HG03196 (cell line): ENCODE results near the gene RHOH.

ENCODE experiments used
- ATAC-seq: cut with Tn5 transposase; IDR thresholded peaks from one replicate; pipeline ENCODE4 v1.9.1; 2021; ENCODE audit not compliant: unreplicated experiment

The RHOH gene

DNA sequence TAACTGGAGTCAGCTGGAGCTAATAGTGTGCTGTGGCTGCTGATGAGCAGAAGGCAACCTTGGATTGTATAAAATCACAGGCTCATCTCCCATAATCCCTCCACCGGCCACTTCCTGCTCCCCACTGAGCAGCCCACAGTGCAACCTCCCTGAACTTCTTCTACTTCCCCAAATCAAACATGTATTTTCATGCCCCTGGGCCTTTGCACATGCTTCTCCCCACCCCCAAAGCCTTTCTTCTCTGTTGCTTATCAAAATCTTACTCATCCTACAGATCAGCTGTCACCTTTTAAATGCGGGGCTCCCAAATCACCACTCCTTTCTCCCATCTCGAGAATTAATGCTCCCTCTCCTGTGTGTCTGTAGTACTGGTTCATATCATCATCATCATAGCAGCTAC, 35.8 kb downstream of the RHOH start:
- no peak for ATAC-seq

DNA sequence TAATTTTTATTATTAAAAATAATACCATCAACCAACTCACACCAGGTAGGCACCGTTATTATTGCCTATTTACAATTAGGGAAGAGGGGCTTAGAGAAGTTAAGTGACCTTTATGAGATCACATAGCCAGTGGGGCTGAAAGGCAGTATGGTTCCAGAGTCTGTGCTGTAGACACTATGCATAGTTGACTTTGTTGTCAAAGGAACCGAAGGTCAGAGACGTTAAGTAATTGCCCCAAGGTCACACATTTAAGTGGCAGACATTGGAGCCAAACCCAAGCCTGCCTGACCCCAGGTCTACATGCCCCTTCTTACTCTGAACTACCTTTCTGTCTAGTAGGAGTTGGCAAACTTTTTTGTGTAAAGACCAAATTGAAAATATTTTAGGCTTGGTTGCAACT, 36.4 kb downstream of the RHOH start:
- no peak for ATAC-seq

DNA sequence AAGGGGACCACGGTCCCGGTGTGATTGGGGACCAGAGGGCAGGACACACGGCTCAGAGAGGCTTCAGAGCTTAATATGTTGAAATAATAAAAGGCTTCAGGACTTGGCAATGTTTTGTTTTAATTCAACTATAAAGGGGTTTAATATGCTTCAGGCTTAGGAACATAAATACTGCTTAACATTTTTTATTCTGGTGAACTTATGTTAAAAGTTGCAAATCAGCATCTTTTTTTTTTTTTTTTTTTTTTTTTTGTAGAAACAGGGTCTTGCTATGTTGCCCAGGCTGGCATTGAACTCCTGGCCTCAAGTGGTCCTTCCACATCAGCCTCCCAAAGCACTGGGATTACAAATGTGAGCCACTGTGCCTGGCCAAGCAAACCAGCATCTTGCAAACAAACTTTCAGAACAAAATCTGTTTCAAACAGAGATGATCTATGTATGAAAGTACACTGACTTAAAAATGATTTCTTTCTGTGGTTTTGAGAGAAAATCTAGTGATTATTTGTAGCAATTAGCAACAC, 37.7 kb downstream of the RHOH start:
- ATAC-seq, result no peak

DNA sequence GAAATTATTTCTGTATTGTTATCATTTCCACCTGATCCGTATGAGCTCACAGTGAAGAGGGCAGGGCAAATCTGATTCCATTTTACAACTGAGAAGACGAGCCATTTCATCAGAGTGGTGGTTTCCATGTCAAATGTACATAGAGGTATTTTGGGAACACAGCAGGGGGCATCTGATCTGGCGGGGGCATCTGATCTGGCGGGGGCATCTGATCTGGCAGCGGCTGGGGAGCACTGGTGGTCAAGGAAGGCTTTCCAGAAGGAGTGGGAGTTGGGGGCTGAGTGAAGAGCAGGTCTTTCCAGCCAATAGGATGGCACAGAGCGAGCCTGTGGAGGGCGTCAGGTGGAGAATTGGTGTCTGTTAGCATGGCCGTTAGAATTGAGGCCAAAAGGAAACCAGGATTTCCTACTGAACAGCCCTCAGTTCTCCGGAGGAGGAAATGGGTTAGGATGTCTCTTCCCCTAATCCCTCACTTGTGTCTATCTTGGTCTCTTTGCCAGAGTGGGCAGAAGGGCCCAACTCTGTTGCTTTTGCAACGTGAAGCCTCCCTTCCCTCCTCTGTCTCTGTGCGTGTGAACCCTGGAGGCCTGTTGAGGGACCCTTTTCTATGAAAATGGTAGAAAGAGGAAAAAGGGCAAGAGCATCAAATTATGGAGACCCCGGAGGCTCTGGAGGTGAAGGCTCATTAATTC, 41.3 kb downstream of the RHOH start:
- ATAC-seq, result no peak

DNA sequence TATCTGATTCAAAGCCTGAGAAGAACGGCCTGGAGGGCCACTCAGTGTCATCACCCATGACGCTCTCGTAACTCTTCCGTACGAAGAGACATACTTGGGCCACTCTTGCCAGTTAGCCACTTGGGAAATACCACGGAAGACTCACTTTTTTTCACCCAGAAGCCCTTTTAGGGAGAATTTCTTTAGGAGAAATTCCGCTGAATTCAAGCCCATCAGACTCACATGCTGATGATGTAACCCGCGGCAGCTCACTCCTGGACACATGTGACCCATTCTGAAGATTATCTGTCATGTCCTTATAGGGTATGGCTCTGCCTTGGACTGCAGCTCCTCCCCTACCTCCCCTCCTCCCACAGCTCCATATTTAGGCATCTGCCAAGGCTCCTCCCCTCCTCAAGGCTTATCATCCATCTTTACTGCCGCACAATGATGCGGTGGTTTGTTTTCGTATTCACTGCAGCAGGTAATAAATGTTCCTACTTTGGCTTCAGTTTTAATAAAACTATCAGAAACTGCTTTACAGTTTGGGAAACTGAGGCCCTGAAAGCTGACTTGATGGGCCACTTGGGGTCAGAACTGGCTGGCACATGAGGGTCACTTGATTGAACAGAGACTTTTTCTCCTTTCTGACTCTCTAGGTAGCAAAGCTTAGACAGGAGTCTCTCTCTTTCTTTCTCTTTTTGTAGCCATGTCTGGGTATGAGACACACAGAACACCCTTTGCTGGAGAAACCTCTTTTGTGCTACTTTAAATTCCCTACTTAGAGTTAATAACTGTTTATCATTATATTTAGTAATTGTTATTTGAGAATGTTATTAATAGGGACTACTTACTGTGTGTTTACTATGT, 42.1 kb downstream of the RHOH start:
- ATAC-seq, result no peak

DNA sequence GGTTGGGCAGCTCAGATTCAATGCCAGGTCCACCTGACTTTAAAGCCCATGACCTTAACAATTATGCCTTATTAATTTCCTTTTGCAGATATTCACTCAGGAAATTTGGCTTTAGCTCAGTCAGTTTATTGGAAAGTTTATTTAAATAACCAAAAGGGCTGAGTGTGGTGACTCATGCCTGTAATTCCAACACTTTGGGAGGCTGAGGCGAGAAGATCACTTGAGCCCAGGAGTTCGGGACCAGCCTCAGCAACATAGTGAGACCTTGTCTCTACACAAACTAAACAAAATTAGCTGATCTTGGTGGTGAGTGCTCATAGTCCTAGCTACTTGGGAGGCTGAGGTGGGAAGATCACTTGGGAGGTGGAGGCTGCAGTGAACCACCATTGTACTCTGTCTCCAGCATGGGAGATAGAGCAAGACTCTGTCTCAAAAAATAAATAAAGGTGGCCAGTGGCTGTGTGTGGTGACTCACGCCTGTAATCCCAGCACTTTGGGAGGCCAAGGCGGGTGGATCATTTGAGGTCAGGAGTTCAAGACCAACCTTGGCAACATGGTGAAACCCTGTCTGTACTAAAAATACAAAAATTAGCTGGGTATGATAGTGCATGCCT, 43.3 kb downstream of the RHOH start:
- no peak for ATAC-seq

DNA sequence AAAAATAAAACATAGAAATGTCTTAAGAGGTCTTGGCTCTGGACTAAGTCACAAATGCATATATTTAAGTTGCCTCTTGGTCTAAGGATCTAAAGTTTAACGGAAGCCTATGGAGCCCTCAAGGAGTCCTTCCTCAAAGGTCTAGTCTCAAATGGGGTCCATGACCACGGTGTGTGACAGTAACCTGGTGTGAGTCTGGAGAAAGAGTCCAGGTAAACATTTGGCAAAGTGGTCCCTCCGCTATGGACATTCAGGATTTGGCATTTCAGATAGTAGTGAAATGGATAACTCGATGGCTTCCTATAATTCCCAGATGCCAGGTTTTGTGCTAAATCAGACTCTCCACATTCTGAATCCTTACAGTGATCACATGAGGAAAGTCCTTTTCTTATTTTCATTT, 44.2 kb downstream of the RHOH start:
- no peak for ATAC-seq

DNA sequence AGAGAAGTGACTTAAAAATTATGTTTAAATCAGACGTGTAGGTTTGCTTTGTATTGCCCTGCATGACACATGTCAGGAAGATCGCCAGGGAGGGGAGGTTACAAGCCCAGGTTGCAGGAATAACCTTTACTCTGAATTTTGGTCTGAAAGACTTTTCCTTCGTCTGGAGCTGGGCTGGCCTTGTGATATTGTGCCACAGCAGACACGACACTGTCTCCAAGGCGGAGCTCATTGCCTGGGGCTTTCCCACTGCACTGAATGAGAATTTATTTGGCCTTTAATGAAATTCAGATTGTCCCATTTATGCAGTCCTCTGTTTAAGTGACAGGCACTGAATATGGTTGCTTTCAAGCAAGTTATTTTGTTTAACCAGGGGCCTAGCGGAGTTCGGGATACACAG, 45.1 kb downstream of the RHOH start:
- ATAC-seq, result no peak

DNA sequence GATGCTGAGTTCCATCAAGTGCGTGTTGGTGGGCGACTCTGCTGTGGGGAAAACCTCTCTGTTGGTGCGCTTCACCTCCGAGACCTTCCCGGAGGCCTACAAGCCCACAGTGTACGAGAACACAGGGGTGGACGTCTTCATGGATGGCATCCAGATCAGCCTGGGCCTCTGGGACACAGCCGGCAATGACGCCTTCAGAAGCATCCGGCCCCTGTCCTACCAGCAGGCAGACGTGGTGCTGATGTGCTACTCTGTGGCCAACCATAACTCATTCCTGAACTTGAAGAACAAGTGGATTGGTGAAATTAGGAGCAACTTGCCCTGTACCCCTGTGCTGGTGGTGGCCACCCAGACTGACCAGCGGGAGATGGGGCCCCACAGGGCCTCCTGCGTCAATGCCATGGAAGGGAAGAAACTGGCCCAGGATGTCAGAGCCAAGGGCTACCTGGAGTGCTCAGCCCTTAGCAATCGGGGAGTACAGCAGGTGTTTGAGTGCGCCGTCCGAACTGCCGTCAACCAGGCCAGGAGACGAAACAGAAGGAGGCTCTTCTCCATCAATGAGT, 46.6 kb downstream of the RHOH start:
- ATAC-seq, result no peak

DNA sequence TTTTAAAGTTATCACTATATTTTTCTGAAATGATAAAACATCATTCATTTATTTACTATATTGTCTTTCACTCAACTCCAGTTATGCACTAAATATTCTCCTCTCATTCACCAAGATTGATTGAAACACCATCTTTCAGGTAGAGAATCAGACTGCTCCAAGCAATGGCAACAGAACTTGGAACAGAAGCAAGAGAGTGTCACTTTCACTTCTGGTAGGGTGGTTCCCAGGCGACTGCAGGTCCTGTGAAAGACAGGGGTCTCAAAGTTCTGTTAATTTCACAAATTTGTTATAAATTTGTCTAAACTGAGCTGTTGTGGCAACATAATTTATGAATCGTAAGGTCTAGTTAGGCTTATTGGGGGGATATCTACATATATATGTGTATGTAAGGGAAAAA, 47.8 kb downstream of the RHOH start:
- no peak for ATAC-seq

DNA sequence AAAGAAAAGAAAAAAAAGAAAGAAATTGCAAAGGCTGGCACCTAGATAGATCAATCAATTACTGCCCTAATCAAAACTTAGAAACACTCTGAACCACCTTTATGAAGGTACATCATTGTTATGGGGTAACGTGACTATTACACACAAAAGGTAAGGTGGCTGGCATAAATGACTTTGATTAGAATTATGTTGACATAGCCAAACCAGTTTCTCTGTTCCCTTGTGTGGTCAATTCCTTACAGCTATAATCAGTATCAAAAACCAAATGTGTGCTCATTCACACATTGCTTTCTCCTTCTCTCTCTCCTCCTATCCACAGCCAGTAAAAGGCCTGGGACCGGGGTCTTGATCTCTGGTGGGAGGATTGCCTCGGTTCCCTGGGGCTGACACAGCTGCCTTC, 48.7 kb downstream of the RHOH start:
- no peak for ATAC-seq

DNA sequence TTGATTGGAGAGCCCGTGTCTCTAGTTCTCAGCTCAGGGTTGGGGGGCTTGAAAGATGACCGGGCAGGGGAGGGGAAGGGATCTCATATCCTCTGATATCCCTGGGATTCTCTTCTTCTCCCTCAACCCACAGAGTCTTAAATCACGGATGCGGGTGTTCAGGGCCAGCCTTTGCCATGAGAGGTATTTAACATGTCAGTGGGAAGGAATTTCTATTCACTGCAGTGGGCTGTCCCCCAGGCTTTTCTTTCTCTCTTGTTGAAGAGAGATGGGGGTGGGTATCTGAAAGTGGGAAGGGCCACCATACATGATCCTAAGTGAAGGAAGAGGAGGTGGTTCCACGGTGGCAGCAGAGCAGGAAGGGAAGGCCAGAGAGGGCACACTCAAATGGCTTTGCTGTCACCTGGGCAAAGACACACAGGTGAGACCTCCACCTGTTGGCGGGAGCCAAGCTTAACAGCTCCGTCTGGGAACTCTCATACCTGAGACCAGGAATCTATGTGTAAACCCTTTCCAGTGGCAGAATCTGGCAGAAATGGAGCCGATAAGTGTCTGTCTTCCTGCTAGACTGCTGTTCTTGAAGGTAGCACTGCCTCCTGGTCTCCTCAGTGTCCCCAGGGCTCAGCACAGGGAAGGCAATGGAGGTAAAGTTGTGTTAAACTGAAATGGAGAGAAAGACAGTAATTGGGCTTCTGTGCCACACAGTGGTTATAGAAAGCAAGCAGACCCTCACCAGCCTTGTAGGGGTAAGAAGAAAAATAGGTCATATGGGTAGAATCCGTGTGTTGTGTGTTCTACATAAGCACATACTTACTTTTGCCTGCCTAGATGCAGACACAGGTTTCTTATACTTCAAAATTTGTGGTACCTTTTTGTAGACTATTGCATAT, 49.4 kb downstream of the RHOH start:
- no peak for ATAC-seq

DNA sequence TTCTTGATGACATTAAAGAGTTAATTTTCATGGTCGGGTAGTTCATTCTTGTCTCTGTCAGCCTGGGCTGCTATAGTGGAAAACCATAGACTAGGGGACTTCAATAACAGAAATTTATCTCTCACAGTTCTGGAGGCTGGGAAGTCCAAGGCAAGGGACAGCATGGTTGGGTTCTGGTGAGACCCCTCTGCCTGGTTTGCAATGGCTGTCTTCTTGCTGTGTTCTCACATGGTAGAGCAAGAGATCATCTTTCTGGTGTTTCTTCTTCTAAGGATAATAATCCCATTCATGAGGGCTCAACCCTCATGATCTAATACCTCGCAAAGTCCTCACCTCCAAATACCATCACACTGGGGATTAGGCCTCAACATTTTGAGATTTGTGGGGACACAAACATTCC, 50.1 kb downstream of the RHOH start:
- no peak for ATAC-seq

DNA sequence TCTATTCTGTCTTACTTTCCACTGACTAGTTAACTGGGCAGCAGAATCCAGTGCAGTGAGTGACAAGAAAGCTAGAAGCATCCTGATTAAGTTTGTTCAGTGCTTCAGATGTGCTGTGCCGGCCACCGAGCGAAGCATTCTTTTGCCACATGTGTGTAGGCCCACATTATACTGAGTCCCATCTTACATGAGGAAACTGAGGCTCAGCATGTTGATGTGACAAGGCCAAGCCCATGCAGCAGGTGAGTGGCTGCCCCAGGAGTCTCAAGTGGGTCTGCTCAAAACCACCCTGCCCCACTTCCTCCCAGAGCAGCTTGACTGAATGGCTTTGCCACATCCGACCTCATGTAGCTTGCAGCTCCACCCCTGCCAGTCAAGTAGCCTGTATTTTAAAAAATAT, 50.5 kb downstream of the RHOH start:
- no peak for ATAC-seq

DNA sequence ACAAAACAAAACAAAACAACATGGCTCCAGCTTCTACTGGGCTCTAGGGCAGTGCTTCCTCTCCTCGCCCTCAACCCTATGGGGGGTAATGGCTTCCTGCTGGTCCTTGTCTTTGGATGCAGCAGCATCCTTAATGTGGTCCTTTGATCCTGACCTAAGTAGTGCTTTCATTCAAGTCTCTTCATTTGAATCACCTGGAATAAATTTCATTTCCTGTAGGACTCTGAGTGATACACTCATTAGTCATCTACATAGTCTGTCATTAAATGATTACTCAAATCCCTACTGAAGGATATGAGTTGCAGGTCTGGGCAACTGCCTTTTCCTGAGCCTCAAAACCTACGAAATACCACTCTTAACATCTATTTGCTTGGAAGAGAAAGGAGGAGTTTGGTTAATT, 54.5 kb downstream of the RHOH start:
- no peak for ATAC-seq

DNA sequence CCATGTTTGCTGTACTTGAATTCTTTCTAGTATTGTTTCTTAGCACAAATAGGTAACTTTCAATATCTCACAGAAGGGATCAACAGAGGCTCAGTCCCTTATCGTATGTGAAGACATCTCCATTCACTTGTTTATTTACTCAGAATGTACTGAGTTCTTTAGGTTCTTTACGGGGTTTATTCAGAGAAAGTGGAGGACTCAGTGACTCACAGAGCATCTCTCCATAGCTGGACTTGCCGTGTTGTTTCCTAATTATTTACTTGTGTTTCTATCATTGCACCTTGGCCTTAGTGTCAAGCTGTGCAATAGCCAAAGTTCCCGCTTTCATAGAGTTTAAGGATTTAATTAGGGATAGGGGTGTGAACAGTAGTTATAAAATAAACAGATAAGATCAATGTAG, 57.1 kb downstream of the RHOH start:
- no peak for ATAC-seq

DNA sequence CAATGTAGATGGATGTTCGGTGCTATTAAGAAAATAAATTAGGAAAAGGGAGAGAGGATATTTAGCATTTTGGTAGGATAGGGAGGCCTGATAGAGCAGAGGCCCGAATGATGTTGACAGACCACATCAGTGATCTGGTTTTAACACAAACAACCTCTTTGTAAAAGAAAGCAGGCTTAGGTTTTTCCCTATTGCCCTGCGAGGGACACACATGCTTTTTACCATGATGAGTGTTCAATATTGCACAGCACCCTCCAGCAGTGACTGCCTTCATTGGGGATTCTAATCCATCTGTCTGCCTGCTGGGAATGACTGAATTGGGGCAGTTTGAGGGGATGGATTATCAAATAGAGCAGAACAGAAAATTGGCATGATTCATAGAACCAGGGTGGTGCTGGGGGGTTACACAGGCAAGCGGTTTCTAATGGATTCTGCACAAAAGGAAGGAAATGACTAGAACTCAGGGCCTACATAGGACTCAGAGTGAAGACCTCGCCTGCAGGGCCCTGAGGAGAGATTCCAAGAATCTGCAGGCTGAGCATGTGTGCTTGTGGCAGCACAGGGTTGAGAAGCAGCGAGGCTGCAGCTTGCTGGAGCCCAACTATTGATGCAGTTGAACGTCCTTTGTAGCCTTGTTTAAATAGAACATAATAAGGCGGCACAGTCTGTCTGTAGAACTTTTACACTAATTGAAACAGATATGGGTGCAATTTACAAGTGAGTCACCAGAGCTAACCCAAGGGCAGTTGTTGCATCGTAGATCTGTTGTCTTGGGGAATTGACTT, 58.0 kb downstream of the RHOH start:
- no peak for ATAC-seq

DNA sequence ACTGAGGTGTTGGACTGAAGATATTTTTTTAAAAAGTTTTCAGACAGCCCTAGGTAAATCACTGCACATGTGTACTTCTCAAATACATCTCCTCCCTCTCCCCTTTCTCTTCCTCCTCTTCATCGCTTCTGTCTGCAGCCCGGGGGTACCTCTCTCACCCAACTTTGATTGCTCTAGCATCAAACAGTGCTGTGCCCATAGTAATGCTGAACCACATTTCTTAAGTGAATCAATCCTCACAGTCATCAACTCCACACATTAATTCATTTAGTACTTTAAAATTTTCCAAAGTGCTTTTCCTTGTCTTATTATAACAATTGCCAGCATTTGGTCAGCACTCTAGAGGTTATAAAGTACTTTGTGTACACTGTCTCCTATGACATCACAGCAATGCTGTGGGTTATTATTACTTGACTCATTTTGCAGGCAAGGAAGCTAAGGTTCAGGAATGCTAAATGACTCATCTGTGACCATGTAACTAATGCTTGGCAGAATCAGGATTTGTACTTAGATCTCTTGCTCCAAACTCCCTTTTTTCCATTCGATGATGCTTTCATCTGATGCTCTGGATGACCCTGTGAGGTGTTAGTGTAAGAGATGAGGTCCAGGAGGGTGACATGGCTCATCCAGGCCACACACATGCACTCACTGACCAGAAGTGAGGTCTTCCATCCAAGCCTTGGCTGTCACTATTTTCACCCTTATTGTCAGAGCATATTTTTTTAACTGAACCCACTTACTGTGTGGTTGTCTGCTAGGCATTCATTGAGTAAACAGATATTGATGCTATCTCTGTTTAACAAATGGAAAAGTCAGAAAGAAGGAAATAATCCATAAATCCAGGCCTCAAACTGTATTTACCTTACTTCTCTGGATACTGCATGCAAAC, 58.8 kb downstream of the RHOH start:
- no peak for ATAC-seq

DNA sequence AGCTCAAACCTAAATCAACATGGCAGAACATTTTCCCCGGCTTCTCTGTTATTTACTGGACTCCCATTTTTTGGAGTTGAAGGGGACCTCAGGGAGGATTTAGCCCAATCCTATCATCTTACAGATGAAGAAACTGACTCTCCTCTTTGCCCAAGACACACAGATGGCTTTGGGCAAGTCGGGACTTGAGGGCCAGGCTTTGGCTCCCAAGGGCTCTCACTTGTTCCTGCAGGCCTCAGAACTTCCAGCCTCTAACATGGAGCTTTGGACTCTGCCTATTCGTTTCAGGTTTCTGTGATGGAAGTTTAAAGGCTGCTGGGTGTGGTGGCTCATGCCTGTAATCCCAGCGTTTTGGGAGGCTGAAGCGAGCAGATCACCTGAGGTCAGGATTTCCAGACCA, 59.5 kb downstream of the RHOH start:
- ATAC-seq, result no peak
